ENCODE results near the gene REEP1. TPM values are rescaled to one million over a fixed set of nuclear protein-coding genes. Genes with fewer than 3 reads are reported as not detected.

The REEP1 gene
- total and polyA plus RNA-seq, 2 donors (not counting 1 experiment from before 2014, with no cell fraction given): not detected

DNA sequence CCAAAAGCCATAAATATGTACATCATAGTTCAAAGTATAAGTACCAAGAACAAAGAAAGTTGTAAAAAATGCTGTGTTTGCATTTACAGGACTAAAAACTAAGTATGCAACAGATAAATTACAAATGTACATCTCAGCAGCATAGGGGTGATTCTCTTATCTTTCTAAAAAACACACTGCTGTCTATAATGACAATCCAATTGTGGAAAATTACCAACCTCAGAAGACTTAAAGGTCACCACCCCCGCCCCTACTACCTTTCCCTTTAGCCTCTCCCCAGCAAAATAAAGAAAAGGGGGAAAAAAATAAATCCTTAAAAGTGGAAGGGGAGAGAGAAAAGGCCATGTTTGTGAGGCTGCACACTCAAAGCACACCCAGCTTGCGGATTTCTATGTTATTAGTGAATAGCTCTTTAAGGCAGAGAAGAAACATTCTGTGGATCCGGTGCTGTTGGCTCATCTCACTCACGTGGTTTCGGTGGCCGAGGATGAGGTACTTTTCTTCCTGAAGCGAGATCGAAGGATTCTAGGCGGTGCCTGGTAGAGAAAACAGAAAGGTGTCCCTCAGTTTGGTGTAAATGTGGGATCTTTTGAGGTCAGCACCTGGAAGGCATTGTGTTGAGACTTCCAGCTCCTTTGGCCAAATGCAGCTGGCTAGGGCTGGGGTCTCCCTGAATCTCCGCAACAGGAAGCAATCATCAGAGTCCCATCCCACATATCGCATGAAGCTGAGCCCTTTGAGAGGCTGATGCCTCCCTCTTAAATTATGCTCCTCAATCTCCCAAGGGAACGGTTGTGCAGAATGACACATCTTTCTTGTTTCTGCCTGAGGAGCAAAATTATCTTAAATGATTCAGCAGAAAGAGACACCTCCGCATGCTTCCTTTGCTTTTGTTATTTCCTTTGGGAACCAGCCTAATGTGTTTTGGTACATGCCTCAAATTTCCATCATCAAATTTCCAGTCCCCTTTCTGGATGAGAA lies 120.6 kb downstream of the REEP1 start:
- Histone ChIP-seq H3K4me2 (replicated peaks; ENCODE audit: low read depth, low read length, poor library complexity, severe bottlenecking) (no peak overlapping the region), H4K20me1 (ENCODE audit: control insufficient read depth, insufficient read depth, low read length, poor library complexity, severe bottlenecking) (no peaks in the 10 kb centered on the region), H3K27me3 (replicated peaks in 1 of 4; ENCODE audit: control extremely low read depth in 1 of 4, control insufficient read depth in 3 of 4, insufficient read depth in 4 of 4, low read length in 3 of 4) (no peaks in the 10 kb centered on the region), H2AFZ (ENCODE audit: insufficient read depth, low read depth, low read length, poor library complexity, severe bottlenecking) (no peak overlapping the region), H3K4me1 (ENCODE audit: control insufficient read depth in 2 of 2, insufficient read depth in 2 of 2, low read length in 2 of 2) (peaks cover 0 to 4% of the 10 kb centered on the region in 2 donors), H3K36me3 (replicated peaks in 1 of 2; ENCODE audit: control extremely low read depth in 1 of 2, control insufficient read depth in 1 of 2, extremely low read depth in 1 of 2, insufficient read depth in 2 of 2, low read length in 1 of 2) (peaks cover 4 to 22% of the 10 kb centered on the region in 2 experiments), H3K9me3 (ENCODE audit: control extremely low read depth in 1 of 3, control insufficient read depth in 2 of 3, insufficient read depth in 1 of 3, low read length in 2 of 3) (peaks cover 0 to 3% (median 0%) of the 10 kb centered on the region in 3 donors), H3K4me3 (ENCODE audit: control extremely low read depth in 1 of 5, extremely low read depth in 1 of 5, insufficient read depth in 1 of 5, low read depth in 2 of 5, low read length in 4 of 5) (no peak overlapping the region), H3K9ac (ENCODE audit: low read length) (no peak overlapping the region), H3K27ac (ENCODE audit: low read length in 2 of 2) (no peak overlapping the region), H3K79me2 (ENCODE audit: control insufficient read depth, insufficient read depth, low read length) (no peaks in the 10 kb centered on the region)
- no peak for ATAC-seq (ENCODE audit: low read depth)
- no peak overlapping the region for H3K4me3 Mint-ChIP-seq
- H3K9me3 Mint-ChIP-seq (ENCODE audit: insufficient read depth): no peaks in the 10 kb centered on the region
- CTCF ChIA-PET: interaction anchor here (1.0 to 1.9 kb wide), 3 partner anchors 13 to 152 kb away, joined by 3 to 6 read pairs (median 6); no protein-coding TSS in a partner anchor
- H3K27ac Mint-ChIP-seq: no peak overlapping the region
- H3K27me3 Mint-ChIP-seq: no peaks in the 10 kb centered on the region
- peaks cover 3% of the 10 kb centered on the region for H3K4me1 Mint-ChIP-seq
- no peak for DNase-seq
- TF ChIP-seq EZH2 (IDR thresholded peaks at IDR 0.05; ENCODE audit: borderline replicate concordance, insufficient read depth, low read depth, low read length, poor library complexity, severe bottlenecking): no peak
- TF ChIP-seq, protein P1, sequence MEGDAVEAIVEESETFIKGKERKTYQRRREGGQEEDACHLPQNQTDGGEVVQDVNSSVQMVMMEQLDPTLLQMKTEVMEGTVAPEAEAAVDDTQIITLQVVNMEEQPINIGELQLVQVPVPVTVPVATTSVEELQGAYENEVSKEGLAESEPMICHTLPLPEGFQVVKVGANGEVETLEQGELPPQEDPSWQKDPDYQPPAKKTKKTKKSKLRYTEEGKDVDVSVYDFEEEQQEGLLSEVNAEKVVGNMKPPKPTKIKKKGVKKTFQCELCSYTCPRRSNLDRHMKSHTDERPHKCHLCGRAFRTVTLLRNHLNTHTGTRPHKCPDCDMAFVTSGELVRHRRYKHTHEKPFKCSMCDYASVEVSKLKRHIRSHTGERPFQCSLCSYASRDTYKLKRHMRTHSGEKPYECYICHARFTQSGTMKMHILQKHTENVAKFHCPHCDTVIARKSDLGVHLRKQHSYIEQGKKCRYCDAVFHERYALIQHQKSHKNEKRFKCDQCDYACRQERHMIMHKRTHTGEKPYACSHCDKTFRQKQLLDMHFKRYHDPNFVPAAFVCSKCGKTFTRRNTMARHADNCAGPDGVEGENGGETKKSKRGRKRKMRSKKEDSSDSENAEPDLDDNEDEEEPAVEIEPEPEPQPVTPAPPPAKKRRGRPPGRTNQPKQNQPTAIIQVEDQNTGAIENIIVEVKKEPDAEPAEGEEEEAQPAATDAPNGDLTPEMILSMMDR (IDR thresholded peaks at IDR 0.05): no peak
- POLR2A ChIA-PET: no interaction called here
- WGBS (ENCODE audit: insufficient coverage): 84% methylated on average over 11 of the region's 13 CpGs
- intact Hi-C loops (cut with micrococcal nuclease): no loop called here

DNA sequence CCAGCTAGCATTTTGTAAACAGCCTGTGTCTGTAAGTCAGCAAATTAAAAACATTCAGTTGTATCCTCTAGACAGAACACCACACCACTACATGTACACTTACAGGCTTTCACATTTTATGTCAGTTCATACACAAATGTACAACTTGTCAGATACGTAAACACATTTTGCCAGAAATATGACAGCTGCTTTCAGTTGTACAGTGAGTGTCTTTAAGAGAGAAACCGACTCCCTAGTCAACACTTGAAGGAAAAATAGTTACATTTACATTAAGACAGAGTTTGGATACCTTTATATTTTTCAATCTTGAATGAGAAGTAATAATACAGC lies 123.0 kb downstream of the REEP1 start:
- H3K79me2 ChIP-seq (ENCODE audit: control insufficient read depth, insufficient read depth, low read length): no peaks in the 10 kb centered on the region
- no CpG with 5 or more reads among the region's 2 CpGs for WGBS (ENCODE audit: insufficient coverage)
- peaks cover 0 to 3% (median 0%) of the 10 kb centered on the region in 3 donors for H3K9me3 ChIP-seq (ENCODE audit: control extremely low read depth in 1 of 3, control insufficient read depth in 2 of 3, insufficient read depth in 1 of 3, low read length in 2 of 3)
- TF ChIP-seq, protein P1 (IDR thresholded peaks at IDR 0.05): no peak
- TF ChIP-seq EZH2 (IDR thresholded peaks at IDR 0.05; ENCODE audit: borderline replicate concordance, insufficient read depth, low read depth, low read length, poor library complexity, severe bottlenecking): no peak
- H2AFZ ChIP-seq (ENCODE audit: insufficient read depth, low read depth, low read length, poor library complexity, severe bottlenecking): no peak overlapping the region
- no peaks in the 10 kb centered on the region for H3K27me3 ChIP-seq (replicated peaks in 1 of 4; ENCODE audit: control extremely low read depth in 1 of 4, control insufficient read depth in 3 of 4, insufficient read depth in 4 of 4, low read length in 3 of 4)
- ChIA-PET CTCF (interaction anchor here (0.6 to 1.2 kb wide), 2 partner anchors 83 to 1004 kb away, joined by 3 read pairs; no protein-coding TSS in a partner anchor), POLR2A (no interaction called here)
- H3K4me2 ChIP-seq (replicated peaks; ENCODE audit: low read depth, low read length, poor library complexity, severe bottlenecking): no peak overlapping the region
- H4K20me1 ChIP-seq (ENCODE audit: control insufficient read depth, insufficient read depth, low read length, poor library complexity, severe bottlenecking): no peaks in the 10 kb centered on the region
- peaks cover 12% of the 10 kb centered on the region for H3K4me1 Mint-ChIP-seq
- no peaks in the 10 kb centered on the region for H3K9me3 Mint-ChIP-seq (ENCODE audit: insufficient read depth)
- H3K27ac Mint-ChIP-seq: no peak overlapping the region
- peaks cover 8 to 43% of the 10 kb centered on the region in 2 experiments for H3K36me3 ChIP-seq (replicated peaks in 1 of 2; ENCODE audit: control extremely low read depth in 1 of 2, control insufficient read depth in 1 of 2, extremely low read depth in 1 of 2, insufficient read depth in 2 of 2, low read length in 1 of 2)
- no peak overlapping the region for H3K27ac ChIP-seq (ENCODE audit: low read length in 2 of 2)
- DNase-seq (no peak), ATAC-seq (ENCODE audit: low read depth) (no peak)
- H3K4me3 Mint-ChIP-seq: no peak overlapping the region
- H3K4me3 ChIP-seq (ENCODE audit: control extremely low read depth in 1 of 5, extremely low read depth in 1 of 5, insufficient read depth in 1 of 5, low read depth in 2 of 5, low read length in 4 of 5): no peak overlapping the region
- H3K27me3 Mint-ChIP-seq: no peaks in the 10 kb centered on the region
- H3K9ac ChIP-seq (ENCODE audit: low read length): no peak overlapping the region
- H3K4me1 ChIP-seq (ENCODE audit: control insufficient read depth in 2 of 2, insufficient read depth in 2 of 2, low read length in 2 of 2): peaks cover 6 to 10% of the 10 kb centered on the region in 2 donors
- intact Hi-C loops (cut with micrococcal nuclease): no loop called here

Data from B cell (primary cell).